ENCODE data around the gene ATF6B.

ATF6B gene

DNA sequence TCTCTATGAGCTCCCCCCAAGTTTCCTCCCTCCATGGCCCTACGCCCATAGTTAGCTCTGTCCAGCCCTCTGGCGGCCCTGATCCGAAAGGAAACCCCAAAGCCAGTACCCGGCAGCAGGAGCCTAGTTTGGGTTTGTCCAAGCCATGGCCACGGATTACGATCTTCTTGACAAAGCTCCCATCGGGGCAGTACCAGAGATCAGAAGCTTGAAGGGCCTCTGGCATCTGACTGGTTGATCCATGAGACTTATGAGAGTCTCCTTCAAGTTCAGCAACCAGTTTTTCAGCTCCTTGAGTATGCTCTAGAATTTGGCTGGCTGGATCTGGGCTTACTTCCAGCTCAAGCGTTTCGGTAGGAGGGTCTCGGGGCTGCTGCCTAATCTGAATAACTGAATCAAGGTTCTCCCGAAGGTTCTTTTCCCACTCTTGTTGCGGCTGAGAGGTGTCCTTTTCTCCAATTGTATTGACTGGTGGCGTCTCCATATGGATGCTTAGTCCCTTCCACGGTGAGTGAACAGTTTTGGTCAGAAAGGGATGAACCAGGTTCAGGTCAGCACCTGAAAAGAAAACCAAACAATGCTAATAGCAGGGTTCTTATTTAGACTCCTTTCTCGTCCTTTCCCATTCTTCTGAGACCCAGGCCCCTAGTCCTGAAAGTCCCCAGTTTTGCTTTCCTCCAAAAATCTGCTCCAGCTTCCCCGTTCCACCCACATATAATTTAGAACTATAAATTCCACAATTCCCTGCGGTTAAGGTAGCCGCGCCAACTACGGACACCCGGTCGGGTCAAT lies 1.4 kb upstream of the ATF6B start:
- DNase-seq, result no peak

DNA sequence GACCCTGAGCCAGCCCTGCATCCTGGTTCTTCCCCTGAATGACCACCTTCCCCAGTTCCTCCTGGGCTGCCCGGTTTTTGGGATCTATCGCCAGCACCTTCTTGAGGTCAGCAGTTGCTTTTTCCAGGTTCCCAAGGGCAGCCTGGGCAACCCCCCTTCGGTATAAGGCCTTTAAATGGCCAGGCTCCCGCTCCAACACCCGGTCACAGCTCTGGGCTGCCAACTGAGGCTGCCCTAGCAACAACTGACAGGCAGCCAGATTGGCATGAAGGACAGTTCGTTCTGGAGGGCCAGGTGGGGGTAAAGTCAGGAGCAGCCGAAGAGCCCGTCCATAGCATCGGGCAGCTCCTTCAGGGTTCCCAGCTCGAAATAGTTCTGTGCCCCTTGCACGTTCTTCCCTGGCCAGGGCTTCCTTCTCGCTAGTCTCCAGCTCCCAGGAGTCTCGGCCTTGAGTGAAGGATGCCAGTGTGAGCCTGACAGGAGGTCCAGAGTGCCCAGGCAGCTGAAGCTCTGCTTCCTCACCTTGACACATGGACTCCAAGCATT lies 778 bp upstream of the ATF6B start:
- DNase-seq, result no peak

DNA sequence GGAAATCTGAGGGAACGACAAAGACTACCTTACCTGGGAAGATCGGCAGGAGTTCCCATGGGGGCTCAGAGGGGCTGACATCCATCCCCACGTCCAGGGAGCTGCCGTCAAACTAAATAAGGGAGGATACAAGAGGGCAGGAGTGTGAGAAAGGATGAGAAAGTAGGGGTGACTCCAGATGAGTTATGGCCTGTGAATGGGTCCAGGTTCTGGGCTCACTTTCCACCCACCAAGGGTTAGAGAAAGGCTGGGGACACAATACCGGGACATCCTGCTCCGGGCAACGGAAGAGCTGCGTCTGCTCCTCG lies 683 bp downstream of the ATF6B start:
- no peak for DNase-seq

GRCh38 chr6:32126880-32127279 lies 1.2 kb downstream of the ATF6B start:
- no peak for DNase-seq

DNA sequence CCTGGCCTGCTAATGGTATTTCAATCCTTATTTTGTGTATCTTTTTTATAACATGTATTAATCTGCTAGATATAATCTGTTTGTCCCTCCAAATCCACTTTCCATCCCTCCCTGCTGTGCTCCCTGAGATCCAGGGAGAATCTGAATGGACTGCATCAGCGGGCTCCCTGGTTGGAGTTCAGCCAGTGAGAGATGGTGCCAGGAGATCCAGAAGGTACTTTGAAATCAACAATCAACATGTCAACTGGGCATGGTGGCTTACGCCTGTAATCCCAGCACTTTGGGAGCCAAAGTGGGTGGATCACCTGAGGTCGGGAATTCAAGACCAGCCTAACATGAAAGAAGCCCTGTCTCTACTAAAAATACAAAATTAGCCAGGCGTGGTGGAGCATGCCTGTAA lies 4.4 kb downstream of the ATF6B start:
- DNase-seq, result no peak

DNA sequence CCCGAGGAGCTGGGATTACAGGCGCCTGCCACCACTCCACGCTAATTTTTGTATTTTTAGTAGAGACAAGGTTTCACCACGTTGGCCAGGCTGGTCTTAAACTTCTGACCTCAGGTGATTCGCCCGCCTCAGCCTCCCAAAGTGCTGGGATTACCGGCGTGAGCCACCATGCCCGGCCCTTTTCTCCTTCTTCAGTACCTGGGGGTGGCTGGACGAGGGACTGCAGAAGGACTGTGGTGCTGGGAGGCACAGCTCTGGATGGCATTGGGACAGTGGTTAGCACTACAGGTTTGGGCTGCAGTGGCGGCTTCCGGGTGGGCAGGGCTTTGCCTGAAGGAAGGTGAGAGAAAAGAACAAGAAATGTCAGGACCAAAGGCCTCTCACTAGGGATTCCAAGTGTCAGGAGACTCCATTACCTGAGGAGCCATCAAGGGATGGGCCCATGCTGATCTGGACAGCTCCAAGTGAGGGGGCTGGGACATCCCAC lies 7.4 kb downstream of the ATF6B start:
- DNase-seq, result no peak

DNA sequence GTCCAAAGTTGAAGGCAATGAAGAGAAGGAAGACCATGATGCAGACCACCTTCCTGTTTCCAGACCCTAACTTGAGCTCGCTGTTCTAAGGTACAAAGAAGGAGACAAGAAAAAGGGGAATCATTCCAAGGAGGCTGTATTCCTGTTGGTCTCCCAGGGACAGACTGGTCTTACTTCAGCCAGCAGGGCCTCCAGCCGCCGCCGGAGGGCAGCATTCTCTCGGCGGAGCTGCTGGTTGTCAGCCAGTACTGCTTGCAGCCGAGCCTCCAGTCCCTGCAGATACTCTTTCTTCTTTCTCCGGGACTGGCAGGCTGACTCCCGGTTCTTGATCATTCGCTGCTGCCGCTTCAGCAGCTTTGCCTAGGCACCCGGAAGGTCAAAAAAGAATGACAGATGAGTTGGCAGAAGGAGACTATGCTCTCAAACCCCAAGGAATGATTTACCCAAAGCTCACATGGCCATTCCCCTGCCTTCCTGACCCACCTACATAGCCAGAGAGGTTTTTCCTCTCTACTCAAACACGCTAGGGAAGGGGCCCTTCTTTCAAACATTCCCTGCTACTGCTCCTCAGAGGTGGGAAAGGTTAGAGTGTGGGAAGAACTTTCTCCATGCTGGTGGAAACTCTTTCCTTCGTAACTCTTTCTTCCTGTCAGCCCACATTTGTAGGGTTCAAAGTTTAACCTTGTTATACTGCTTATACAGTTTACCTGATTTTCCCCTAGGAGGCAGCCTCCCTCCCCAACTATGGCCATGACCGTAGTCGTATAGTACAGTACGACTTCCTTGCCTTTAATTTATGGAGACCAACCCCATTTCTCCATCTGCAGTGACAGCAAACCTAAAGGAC lies 9.0 kb downstream of the ATF6B start:
- peak; percentile 52 to 84 for DNase-seq

DNA sequence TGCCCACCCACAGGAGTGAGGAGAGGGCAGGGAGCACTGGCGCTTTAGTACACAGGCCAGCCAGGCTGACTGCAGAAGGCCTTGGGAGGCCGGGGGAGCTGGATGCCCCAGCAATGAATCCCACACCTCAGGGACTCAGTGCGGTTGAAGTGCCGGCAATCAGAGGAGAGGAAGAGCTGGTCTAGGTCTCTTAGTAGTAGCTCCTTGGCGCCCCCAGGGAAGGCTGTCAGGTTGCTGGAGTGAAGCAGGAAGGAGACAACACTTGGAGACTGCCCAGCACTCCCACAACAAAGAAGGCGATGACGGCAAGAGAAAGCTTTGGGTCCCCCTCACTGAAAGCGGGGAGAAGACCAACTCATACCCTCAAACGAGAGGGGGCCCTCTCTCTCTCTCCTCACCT lies 10.6 kb downstream of the ATF6B start:
- DNase-seq, result no peak

- DNase-seq, result peak in 1 of 2 experiments; percentile 5
Observed at GRCh38 chr6:32116674-32117073, 11.4 kb downstream of the ATF6B start.

DNA sequence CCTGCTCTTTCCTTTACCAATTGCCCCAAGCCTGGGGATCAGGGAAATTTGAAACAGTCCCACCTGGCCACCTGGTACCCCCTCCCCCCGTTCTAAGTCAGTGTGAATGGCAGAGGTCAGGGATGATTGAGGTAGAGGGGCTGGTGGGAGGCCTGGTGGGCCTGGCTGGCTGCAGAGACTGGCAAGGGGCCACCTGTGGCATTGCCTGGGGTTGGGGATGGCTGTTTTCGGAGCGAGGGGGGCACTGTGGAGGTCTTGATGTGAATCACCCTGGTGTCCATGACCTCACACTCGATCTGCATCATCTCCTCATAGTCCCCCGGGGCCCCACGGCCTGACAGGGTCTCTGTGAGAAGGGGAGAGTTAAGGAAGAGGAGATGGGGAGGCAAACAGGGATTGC lies 12.4 kb downstream of the ATF6B start:
- DNase-seq, result no peak

GRCh38 chr6:32114796-32115195 lies 13.2 kb downstream of the ATF6B start:
- DNase-seq, result no peak

GRCh38 chr6:32113386-32114352 lies 14.4 kb downstream of the ATF6B start:
- peak in 1 of 2 experiments; percentile 4 for DNase-seq

DNA sequence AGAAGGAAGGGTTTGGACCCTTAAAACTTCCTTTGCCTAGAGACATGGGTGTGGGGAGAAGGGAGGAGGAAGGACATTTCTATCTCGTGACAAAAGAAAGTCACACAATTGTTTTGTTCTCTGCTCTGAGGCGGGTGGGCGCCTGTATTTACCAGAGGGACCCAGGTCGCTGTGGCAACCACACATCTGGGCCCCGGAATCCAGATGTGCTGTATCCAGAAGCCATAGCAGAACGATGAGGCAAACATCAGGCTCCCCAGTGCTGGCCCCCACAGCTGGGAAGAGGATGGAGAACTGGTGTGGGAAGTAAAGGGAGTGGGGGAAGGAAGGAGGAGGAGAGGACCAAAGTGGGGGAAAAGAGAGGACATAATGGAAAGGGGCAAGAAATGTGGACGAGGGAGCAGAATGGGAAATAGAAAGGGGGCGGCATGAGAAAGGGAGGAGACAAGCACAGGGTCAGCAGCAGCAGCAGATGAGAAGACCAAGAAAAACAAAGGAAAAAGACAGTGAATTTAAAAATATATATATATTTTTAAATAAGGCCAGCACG lies 15.5 kb downstream of the ATF6B start:
- no peak for DNase-seq

- no peak for DNase-seq
Observed at GRCh38 chr6:32111424-32112066, 16.5 kb downstream of the ATF6B start.

DNA sequence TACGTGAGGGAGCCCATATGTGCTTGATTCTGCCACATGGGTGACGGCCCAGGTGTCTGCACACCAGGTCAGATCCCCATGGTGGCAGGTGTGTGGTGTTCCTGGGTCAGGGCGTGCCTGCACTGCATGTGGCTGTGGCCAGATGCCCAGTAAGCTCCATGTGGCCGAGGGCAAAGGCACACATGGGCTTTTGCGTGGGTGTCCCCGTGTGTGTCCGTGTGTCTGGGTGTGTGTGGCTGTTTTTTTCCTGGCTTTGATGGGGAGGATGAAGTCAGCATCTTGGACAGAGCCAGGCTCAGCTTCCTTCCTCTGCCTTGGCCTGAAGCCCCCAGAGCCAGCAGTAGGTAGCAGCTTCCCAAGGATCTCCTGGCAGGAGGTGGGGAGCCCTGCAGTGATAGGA lies 17.4 kb downstream of the ATF6B start:
- DNase-seq, result no peak

GRCh38 chr6:32109765-32110160 lies 18.3 kb downstream of the ATF6B start:
- no peak for DNase-seq

- DNase-seq, result peak in 1 of 2 experiments; percentile 23
Observed at GRCh38 chr6:32109114-32109764, 18.8 kb downstream of the ATF6B start, which contains the start of gene TNXB. TSS of gene TNXB (minus strand) at chr6:32109338. CDS start at chr6:32098198, 11,140 bp downstream.

GRCh38 chr6:32108727-32109113 lies 19.3 kb downstream of the ATF6B start:
- DNase-seq, result no peak

DNA sequence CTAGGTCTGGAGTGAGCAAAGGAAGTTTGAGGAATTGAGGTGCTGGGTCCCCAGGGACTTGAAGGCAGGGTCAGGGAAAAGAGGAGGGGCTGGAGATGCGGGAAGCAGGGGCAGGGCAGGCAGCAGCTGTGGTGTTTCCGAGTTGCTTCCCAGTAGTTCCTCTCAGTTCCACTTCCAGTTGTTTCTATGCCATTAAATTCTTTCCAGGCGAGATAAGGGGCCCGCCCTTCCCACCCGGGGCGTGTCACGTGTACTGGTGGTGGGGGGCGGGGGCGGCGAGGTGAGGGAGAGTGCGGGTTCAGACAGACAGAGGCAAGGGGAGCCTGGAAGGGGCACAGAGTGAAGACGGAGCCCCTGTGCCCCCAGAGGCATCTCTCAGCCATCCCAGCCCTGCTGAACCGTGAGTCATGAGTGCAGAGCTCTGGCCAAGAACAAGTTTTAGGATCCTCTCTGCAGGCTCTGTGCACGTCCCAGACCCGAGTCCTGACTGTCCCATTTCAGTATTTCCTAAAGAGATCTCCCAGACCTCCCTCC lies 19.9 kb downstream of the ATF6B start:
- DNase-seq, result peak in 1 of 2 experiments; percentile 11

GRCh38 chr6:32107406-32107805 lies 20.6 kb downstream of the ATF6B start:
- no peak for DNase-seq

- no peak for DNase-seq
Observed at GRCh38 chr6:32105433-32105832, 22.6 kb downstream of the ATF6B start.

Data from NCI-H526 (cell line).